Neural cell (in vitro differentiated cells): ENCODE measurements around the gene MTRF1. TPM values are rescaled to one million over a fixed set of nuclear protein-coding genes. Genes with fewer than 3 reads are reported as not detected.

Experiments
- H2AFZ ChIP-seq: fragments of 200-600, 300-800 bp; sonication (generic), shearing (Covaris generic); 2 replicates; pipeline ENCODE4 v1.6.0; 2014; ENCODE audit warnings: low read depth, mild to moderate bottlenecking, antibody characterized with exemption, low read length, moderate library complexity
- H3F3A ChIP-seq: fragments of 200-600 bp; shearing (Covaris generic); 2 replicates; pipeline ENCODE4 v1.6.1; 2016; ENCODE audit warnings: mild to moderate bottlenecking, moderate library complexity, mixed read lengths, antibody characterized with exemption, low read length; ENCODE audit not compliant: insufficient read depth, poor library complexity, severe bottlenecking
- H3K27ac ChIP-seq: fragments of 200-600, 300-800 bp; sonication (generic), shearing (Covaris generic); 2 replicates; pipeline ENCODE4 v1.5.1; 2014; ENCODE audit warnings: mild to moderate bottlenecking, low read length, moderate library complexity
- H3K27me3 ChIP-seq: fragments of 300-800, 200-600 bp; sonication (generic), shearing (Covaris generic); 2 replicates; pipeline ENCODE4 v1.6.0; 2014; ENCODE audit warnings: mild to moderate bottlenecking, low read depth, low read length, moderate library complexity; ENCODE audit not compliant: insufficient read depth
- H3K36me3 ChIP-seq: fragments of 300-800, 200-600 bp; sonication (generic), shearing (Covaris generic); 2 replicates; pipeline ENCODE4 v1.5.1; 2014; ENCODE audit warnings: mild to moderate bottlenecking, antibody characterized with exemption, low read length, moderate library complexity; ENCODE audit not compliant: insufficient read depth
- H3K4me2 ChIP-seq: fragments of 300-800, 200-600 bp; sonication (generic), shearing (Covaris generic); 2 replicates; pipeline ENCODE4 v1.6.0; 2014; ENCODE audit warnings: mild to moderate bottlenecking, low read length
- H3K4me3 ChIP-seq: fragments of 300-800, 200-600 bp; sonication (generic), shearing (Covaris generic); 2 replicates; pipeline ENCODE4 v1.5.1; 2014; ENCODE audit warnings: mild to moderate bottlenecking, low read length, moderate library complexity
- H3K79me2 ChIP-seq: fragments of 200-600 bp; shearing (Covaris generic); replicated peaks from 2 replicates; pipeline ENCODE4 v1.6.0; 2014; ENCODE audit warnings: mild to moderate bottlenecking, low read length, moderate library complexity; ENCODE audit not compliant: insufficient read depth
- H3K9ac ChIP-seq: fragments of 300-800, 200-600 bp; sonication (generic), shearing (Covaris generic); 2 replicates; pipeline ENCODE4 v1.6.1; 2016; ENCODE audit warnings: mild to moderate bottlenecking, low read length, mixed read lengths
- H3K9me2 ChIP-seq: fragments of 200-600 bp; shearing (Covaris generic); 2 replicates; pipeline ENCODE4 v1.6.1; 2016; ENCODE audit warnings: mild to moderate bottlenecking, low read length, mixed read lengths; ENCODE audit not compliant: insufficient read depth
- H3K9me3 ChIP-seq: fragments of 200-600, 300-800 bp; sonication (generic), shearing (Covaris generic); 2 replicates; pipeline ENCODE4 v1.6.1; 2016; ENCODE audit warnings: mild to moderate bottlenecking, mixed run types, low read length, moderate library complexity, mixed read lengths
- H4K20me1 ChIP-seq: fragments of 200-600 bp; shearing (Covaris generic); 2 replicates; pipeline ENCODE4 v1.6.1; 2016; ENCODE audit warnings: mild to moderate bottlenecking, mixed run types; ENCODE audit not compliant: insufficient read depth
- CTCF ChIP-seq: fragments of 450-650 bp; IDR thresholded peaks from 2 replicates; pipeline ENCODE4 v1.5.1; 2014; ENCODE audit warnings: antibody characterized with exemption, mild to moderate bottlenecking, moderate library complexity; ENCODE audit not compliant: poor library complexity, severe bottlenecking
- EP300 ChIP-seq: fragments of 450-650 bp; conservative IDR thresholded peaks from 2 replicates; pipeline ENCODE4 v1.6.1; 2014; ENCODE audit warnings: antibody characterized with exemption, mild to moderate bottlenecking, moderate library complexity; ENCODE audit not compliant: poor library complexity, severe bottlenecking
- EZH2 ChIP-seq: fragments of 200-600, 300-800 bp; shearing (Covaris generic), sonication (generic); IDR thresholded peaks from 2 replicates; pipeline ENCODE4 v1.6.1; 2014; ENCODE audit warnings: antibody characterized with exemption, low read length, borderline replicate concordance, mild to moderate bottlenecking; ENCODE audit not compliant: insufficient read depth, poor library complexity, severe bottlenecking
- MXI1 ChIP-seq: fragments of 450-650 bp; conservative IDR thresholded peaks from 2 replicates; pipeline ENCODE4 v1.6.1; 2014; ENCODE audit warnings: antibody characterized with exemption, mild to moderate bottlenecking; ENCODE audit not compliant: poor library complexity, severe bottlenecking
- POLR2AphosphoS5 ChIP-seq: IDR thresholded peaks from 2 replicates; pipeline ENCODE4 v1.6.1; 2012
- RAD21 ChIP-seq: fragments of 450-650 bp; conservative IDR thresholded peaks from 2 replicates; pipeline ENCODE4 v1.6.1; 2014; ENCODE audit warnings: antibody characterized with exemption, mild to moderate bottlenecking, moderate library complexity
- REST ChIP-seq: IDR thresholded peaks from 2 replicates; pipeline ENCODE4 v1.6.1; 2012; ENCODE audit warnings: borderline replicate concordance
- SMC3 ChIP-seq: fragments of 450-650 bp; conservative IDR thresholded peaks from 2 replicates; pipeline ENCODE4 v1.6.1; 2014; ENCODE audit warnings: antibody characterized with exemption, mild to moderate bottlenecking, moderate library complexity; ENCODE audit not compliant: poor library complexity
- TAF1 ChIP-seq: IDR thresholded peaks from 2 replicates; pipeline ENCODE4 v1.6.1; 2012; ENCODE audit warnings: low read depth
- polyA plus RNA-seq: library from polyadenylated mRNA; depleted of rRNA; stranded (reverse); fragments of >200 nt; gene quantifications from 2 replicates; pipeline ENCODE4 v1.2.3, GENCODE V29; 2014

Gene MTRF1
- polyA plus RNA-seq, 1 donor from 2014 or later = 15.7 TPM

- Histone ChIP-seq H3K36me3 (no peaks in the 10 kb centered on the region), H3K27me3 (no peaks in the 10 kb centered on the region), H3F3A (no peaks in the 10 kb centered on the region), H3K27ac (no peak overlapping the region), H3K4me2 (no peak overlapping the region), H4K20me1 (no peaks in the 10 kb centered on the region), H3K4me3 (no peak overlapping the region), H3K9me3 (no peaks in the 10 kb centered on the region), H3K79me2 (peaks cover 8% of the 10 kb centered on the region), H3K9me2 (no peaks in the 10 kb centered on the region), H3K9ac (no peak overlapping the region), H2AFZ (no peak overlapping the region)
- no peak for TF ChIP-seq REST
- TF ChIP-seq EP300 = no peak
- no peak for TF ChIP-seq RAD21
- TF ChIP-seq CTCF = no peak
- no peak for TF ChIP-seq MXI1
- no peak for TF ChIP-seq SMC3
- no peak for TF ChIP-seq EZH2
- no peak for TF ChIP-seq TAF1
- no peak for TF ChIP-seq POLR2AphosphoS5
Observed at GRCh38 chr13:41196620-41197019, 66.8 kb downstream of the MTRF1 start.

- H2AFZ ChIP-seq = no peak overlapping the region
- no peak for TF ChIP-seq SMC3
- no peak for TF ChIP-seq REST
- TF ChIP-seq CTCF = no peak
- TF ChIP-seq EP300 = no peak
- TF ChIP-seq EZH2 = no peak
- TF ChIP-seq MXI1 = no peak
- H3F3A ChIP-seq = no peaks in the 10 kb centered on the region
- H3K27ac ChIP-seq = no peak overlapping the region
- H3K79me2 ChIP-seq = peaks cover 9% of the 10 kb centered on the region
- H3K4me3 ChIP-seq = no peak overlapping the region
- no peaks in the 10 kb centered on the region for H4K20me1 ChIP-seq
- no peak overlapping the region for H3K9ac ChIP-seq
- no peaks in the 10 kb centered on the region for H3K27me3 ChIP-seq
- no peaks in the 10 kb centered on the region for H3K36me3 ChIP-seq
- no peak overlapping the region for H3K4me2 ChIP-seq
- H3K9me3 ChIP-seq = no peaks in the 10 kb centered on the region
- H3K9me2 ChIP-seq = no peaks in the 10 kb centered on the region
Observed at GRCh38 chr13:41196011-41196410, 67.4 kb downstream of the MTRF1 start.
